ENCODE data around the gene PIGU. TPM values are rescaled to one million over a fixed set of nuclear protein-coding genes. Genes with fewer than 3 reads are reported as not detected.

The PIGU gene
- total and polyA plus RNA-seq, 9 of the 15 experiments (the other 6 are each of a cell fraction or from before 2014, with no cell fraction given), result 6.5 to 100 (median 28.1) TPM

DNA sequence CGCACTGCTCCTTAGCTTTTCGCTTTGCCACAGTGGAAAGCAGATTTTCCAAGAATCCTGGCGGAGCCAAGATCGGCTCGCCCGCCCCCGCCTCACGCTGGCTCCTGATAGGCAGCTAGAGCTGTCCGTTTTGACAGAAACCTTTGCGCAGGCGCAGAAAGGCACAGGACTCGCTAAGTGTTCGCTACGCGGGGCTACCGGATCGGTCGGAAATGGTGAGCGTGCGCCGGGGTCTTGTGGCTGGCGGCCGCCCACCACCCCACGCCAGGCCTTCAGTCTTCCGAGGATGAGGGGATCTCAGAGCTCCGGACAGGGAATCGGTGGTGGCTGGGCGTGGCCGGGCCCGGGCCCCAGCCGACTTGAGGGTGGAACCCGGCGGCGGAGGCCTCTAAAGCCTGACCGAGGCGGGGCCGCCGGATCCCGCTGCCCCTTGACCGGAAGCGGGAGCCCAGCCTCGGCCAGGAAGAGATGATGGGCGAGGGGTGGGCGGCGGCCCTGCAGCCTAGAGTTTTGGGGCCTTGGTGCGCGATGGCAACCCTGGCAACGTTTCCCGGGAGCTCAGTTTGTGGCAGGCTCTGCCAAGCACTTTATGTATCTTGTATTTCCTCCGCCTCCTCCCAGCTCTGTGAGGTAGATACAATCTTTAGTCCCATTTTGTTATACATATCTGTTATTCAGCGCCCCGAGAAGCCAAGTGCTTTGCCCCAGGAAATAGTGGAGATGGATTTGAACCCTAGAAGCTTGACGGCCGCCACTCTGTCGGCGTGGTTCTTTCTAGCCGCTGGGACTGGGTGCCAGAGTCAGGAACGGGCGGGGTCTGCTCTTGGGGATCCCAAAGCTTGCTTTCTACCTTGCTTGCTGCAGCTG is 160.4 kb downstream of the PIGU start, which contains the start of gene DYNLRB1 (continued):
- TF ChIP-seq ZBTB2 (IDR thresholded peaks at IDR 0.05) (peak; percentile 92), TCFL5 (CRISPR knock-in tag; conservative IDR thresholded peaks at IDR 0.05) (no peak), ERF (CRISPR knock-in tag; IDR thresholded peaks at IDR 0.05) (peak; percentile 52; the same call in 1 of the 2 replicates), HDAC2 (IDR thresholded peaks at IDR 0.05) (0 out of 2 replicates have a peak, but pooled peaks have one; percentile 26), ETV5 (CRISPR knock-in tag; IDR thresholded peaks at IDR 0.05; ENCODE audit: low read depth) (peak; percentile 81; the same call in 1 of the 2 replicates), ZNF639 (CRISPR knock-in tag; conservative IDR thresholded peaks at IDR 0.05 in 1 of 2, IDR thresholded peaks at IDR 0.05 in 1 of 2) (peak in 1 of 2 experiments; percentile 46; a peak in 1 of 4 replicates), PCBP2 (IDR thresholded peaks at IDR 0.05; ENCODE audit: low read depth, low read length, poor library complexity, severe bottlenecking) (no peak), NRF1 (conservative IDR thresholded peaks at IDR 0.05 in 1 of 2, IDR thresholded peaks at IDR 0.05 in 1 of 2) (peak; percentile 94 to 95), ZBTB17 (CRISPR knock-in tag; IDR thresholded peaks at IDR 0.05) (peak; percentile 97), CREBBP (IDR thresholded peaks at IDR 0.05; ENCODE audit: low read depth, low read length) (no peak), PRMT5 (CRISPR knock-in tag; IDR thresholded peaks at IDR 0.05) (no peak), ZBTB7A (IDR thresholded peaks at IDR 0.05; ENCODE audit: borderline replicate concordance, control insufficient read depth, low read depth, low read length) (peak; percentile 92), TRIM24 (IDR thresholded peaks at IDR 0.05) (no peak; a peak in 1 of 4 replicates), MAZ (CRISPR knock-in tag; conservative IDR thresholded peaks at IDR 0.05 in 1 of 2, IDR thresholded peaks at IDR 0.05 in 1 of 2) (peak; percentile 79 to 83)
- TF ChIP-seq, protein P1, sequence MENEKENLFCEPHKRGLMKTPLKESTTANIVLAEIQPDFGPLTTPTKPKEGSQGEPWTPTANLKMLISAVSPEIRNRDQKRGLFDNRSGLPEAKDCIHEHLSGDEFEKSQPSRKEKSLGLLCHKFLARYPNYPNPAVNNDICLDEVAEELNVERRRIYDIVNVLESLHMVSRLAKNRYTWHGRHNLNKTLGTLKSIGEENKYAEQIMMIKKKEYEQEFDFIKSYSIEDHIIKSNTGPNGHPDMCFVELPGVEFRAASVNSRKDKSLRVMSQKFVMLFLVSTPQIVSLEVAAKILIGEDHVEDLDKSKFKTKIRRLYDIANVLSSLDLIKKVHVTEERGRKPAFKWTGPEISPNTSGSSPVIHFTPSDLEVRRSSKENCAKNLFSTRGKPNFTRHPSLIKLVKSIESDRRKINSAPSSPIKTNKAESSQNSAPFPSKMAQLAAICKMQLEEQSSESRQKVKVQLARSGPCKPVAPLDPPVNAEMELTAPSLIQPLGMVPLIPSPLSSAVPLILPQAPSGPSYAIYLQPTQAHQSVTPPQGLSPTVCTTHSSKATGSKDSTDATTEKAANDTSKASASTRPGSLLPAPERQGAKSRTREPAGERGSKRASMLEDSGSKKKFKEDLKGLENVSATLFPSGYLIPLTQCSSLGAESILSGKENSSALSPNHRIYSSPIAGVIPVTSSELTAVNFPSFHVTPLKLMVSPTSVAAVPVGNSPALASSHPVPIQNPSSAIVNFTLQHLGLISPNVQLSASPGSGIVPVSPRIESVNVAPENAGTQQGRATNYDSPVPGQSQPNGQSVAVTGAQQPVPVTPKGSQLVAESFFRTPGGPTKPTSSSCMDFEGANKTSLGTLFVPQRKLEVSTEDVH (IDR thresholded peaks at IDR 0.05; ENCODE audit: low read depth, partially characterized antibody), result no peak

Data from K562 (cell line).